OCI-LY7 (cell line): Measurements from ENCODE around the gene RALGAPA2.

Source experiments
- CTCF ChIP-seq: fragments of 200-600 bp; sonication (generic); conservative IDR thresholded peaks from 2 replicates; pipeline ENCODE4 v1.5.1; 2014; ENCODE audit warnings: mild to moderate bottlenecking, antibody characterized with exemption, low read length, moderate library complexity, mixed read lengths
- EZH2phosphoT487 ChIP-seq: fragments of 200-600 bp; sonication (generic); IDR thresholded peaks from 2 replicates; pipeline ENCODE4 v1.6.1; 2018; ENCODE audit warnings: low read depth, borderline replicate concordance, mild to moderate bottlenecking, mixed run types, antibody characterized with exemption, low read length, moderate library complexity, mixed read lengths

- no peak for TF ChIP-seq CTCF
- TF ChIP-seq EZH2phosphoT487: no peak
Observed at GRCh38 chr20:20736303-20736702, 23.9 kb upstream of the RALGAPA2 start.
